ENCODE measurements around the gene CCDC180. TPM values are rescaled to one million over a fixed set of nuclear protein-coding genes. Genes with fewer than 3 reads are reported as not detected.

CCDC180 gene
- total and polyA plus RNA-seq, 3 donors from 2014 or later = 52.3 to 89.3 (median 66.1) TPM

- intact Hi-C loops (cut with DNase I; ENCODE audit: low total_unique reads) = no loop called here
- H3K27me3 ChIP-seq = no peaks in the 10 kb centered on the region
- H3K36me3 ChIP-seq (ENCODE audit: low read depth, missing control alignments) = no peaks in the 10 kb centered on the region
- no peaks in the 10 kb centered on the region for H3K9me3 ChIP-seq
- 92 to 95% methylated on average over 3 of the region's 3 CpGs for WGBS, 2 donors
- H3K27ac ChIP-seq = no peak overlapping the region
- DNase-seq = no peak
- H3K4me3 ChIP-seq = no peak overlapping the region
- no peak for TF ChIP-seq POLR2A (IDR thresholded peaks at IDR 0.05)
- peaks cover 2% of the 10 kb centered on the region for H3K4me1 ChIP-seq
Observed at GRCh38 chr9:97301974-97302373, 5.5 kb upstream of the CCDC180 start.

- no peak overlapping the region for H3K27ac ChIP-seq
- no peaks in the 10 kb centered on the region for H3K9me3 ChIP-seq
- no peak overlapping the region for H3K4me3 ChIP-seq
- TF ChIP-seq CTCF (IDR thresholded peaks at IDR 0.05) = no peak
- TF ChIP-seq POLR2A (IDR thresholded peaks at IDR 0.05) = no peak
- WGBS, 2 donors = 87 to 92% methylated on average over 2 of the region's 2 CpGs
- H3K27me3 ChIP-seq = no peaks in the 10 kb centered on the region
- peaks cover 5% of the 10 kb centered on the region for H3K4me1 ChIP-seq
- no peak for DNase-seq
- intact Hi-C loops (cut with DNase I; ENCODE audit: low total_unique reads) = no loop called here
- H3K36me3 ChIP-seq (ENCODE audit: low read depth, missing control alignments) = no peaks in the 10 kb centered on the region
Observed at GRCh38 chr9:97304586-97304985, 2.9 kb upstream of the CCDC180 start.

GRCh38 chr9:97305501-97306298 lies 1.8 kb upstream of the CCDC180 start:
- Histone ChIP-seq H3K27ac (no peak overlapping the region), H3K27me3 (no peaks in the 10 kb centered on the region), H3K4me1 (peaks cover 5% of the 10 kb centered on the region), H3K36me3 (ENCODE audit: low read depth, missing control alignments) (no peaks in the 10 kb centered on the region), H3K9me3 (no peaks in the 10 kb centered on the region), H3K4me3 (no peak overlapping the region)
- intact Hi-C loops (cut with DNase I; ENCODE audit: low total_unique reads) = no loop called here
- WGBS, 2 donors = 79 to 80% methylated on average over 7 of the region's 7 CpGs
- no peak for DNase-seq
- no peak for TF ChIP-seq CTCF (IDR thresholded peaks at IDR 0.05)
- no peak for TF ChIP-seq POLR2A (IDR thresholded peaks at IDR 0.05)

- intact Hi-C loops (cut with DNase I; ENCODE audit: low total_unique reads) = no loop called here
Observed at GRCh38 chr9:97307091-97307490, 368 bp upstream of the CCDC180 start.

GRCh38 chr9:97309260-97309659 lies 1.8 kb downstream of the CCDC180 start:
- 94 to 100% methylated on average over 2 to 5 of the region's 5 CpGs for WGBS, 2 donors
- H3K27ac ChIP-seq = no peak overlapping the region
- no peaks in the 10 kb centered on the region for H3K9me3 ChIP-seq
- no peaks in the 10 kb centered on the region for H3K27me3 ChIP-seq
- DNase-seq = no peak
- H3K4me3 ChIP-seq = no peak overlapping the region
- TF ChIP-seq POLR2A (IDR thresholded peaks at IDR 0.05) = no peak
- TF ChIP-seq CTCF (IDR thresholded peaks at IDR 0.05) = no peak
- peaks cover 5% of the 10 kb centered on the region for H3K4me1 ChIP-seq
- H3K36me3 ChIP-seq (ENCODE audit: low read depth, missing control alignments) = no peaks in the 10 kb centered on the region
- intact Hi-C loops (cut with DNase I; ENCODE audit: low total_unique reads) = no loop called here

More at GRCh38 chr9:97307091-97307490, 368 bp upstream of the CCDC180 start:
- TF ChIP-seq POLR2A (IDR thresholded peaks at IDR 0.05) = no peak
- no peak for TF ChIP-seq CTCF (IDR thresholded peaks at IDR 0.05)
- WGBS, 2 donors = 9 to 17% methylated on average over 7 to 19 of the region's 19 CpGs
- no peaks in the 10 kb centered on the region for H3K36me3 ChIP-seq (ENCODE audit: low read depth, missing control alignments)
- H3K4me1 ChIP-seq = peaks cover 5% of the 10 kb centered on the region
- no peaks in the 10 kb centered on the region for H3K27me3 ChIP-seq
- DNase-seq = peak; percentile 85
- H3K9me3 ChIP-seq = no peaks in the 10 kb centered on the region
- no peak overlapping the region for H3K27ac ChIP-seq
- peak overlapping the region; percentile 12 to 22 for H3K4me3 ChIP-seq
